Measurements from ENCODE around the gene SLC6A19.

The SLC6A19 gene

GRCh38 chr5:1216211-1216917 is 15.0 kb downstream of the SLC6A19 start:
- no peak overlapping the region for H3K4me3 ChIP-seq (ENCODE audit: low read depth, low read length)
- no peak for TF ChIP-seq CTCF (IDR thresholded peaks at IDR 0.05; ENCODE audit: low read depth, low read length)
- in situ Hi-C loops (cut with HindIII; ENCODE audit: low sequenced_read_pairs): no loop called here
- no peak for DNase-seq (ENCODE audit: low read depth, low spot score)

- no peak overlapping the region for H3K4me3 ChIP-seq (ENCODE audit: low read depth, low read length)
- no peak for DNase-seq (ENCODE audit: low read depth, low spot score)
- TF ChIP-seq CTCF (IDR thresholded peaks at IDR 0.05; ENCODE audit: low read depth, low read length): no peak
- in situ Hi-C loops (cut with HindIII; ENCODE audit: low sequenced_read_pairs): no loop called here
Observed at GRCh38 chr5:1216918-1217295, 15.5 kb downstream of the SLC6A19 start.

- DNase-seq (ENCODE audit: low read depth, low spot score): no peak
- no peak overlapping the region for H3K4me3 ChIP-seq (ENCODE audit: low read depth, low read length)
- in situ Hi-C loops (cut with HindIII; ENCODE audit: low sequenced_read_pairs): no loop called here
- no peak for TF ChIP-seq CTCF (IDR thresholded peaks at IDR 0.05; ENCODE audit: low read depth, low read length)
Observed at GRCh38 chr5:1217596-1218206, 16.3 kb downstream of the SLC6A19 start.

GRCh38 chr5:1218351-1219080 is 17.1 kb downstream of the SLC6A19 start:
- TF ChIP-seq CTCF (IDR thresholded peaks at IDR 0.05; ENCODE audit: low read depth, low read length): no peak
- in situ Hi-C loops (cut with HindIII; ENCODE audit: low sequenced_read_pairs): no loop called here
- no peak overlapping the region for H3K4me3 ChIP-seq (ENCODE audit: low read depth, low read length)
- DNase-seq (ENCODE audit: low read depth, low spot score): no peak

GRCh38 chr5:1219098-1219767 is 17.8 kb downstream of the SLC6A19 start:
- no peak overlapping the region for H3K4me3 ChIP-seq (ENCODE audit: low read depth, low read length)
- DNase-seq (ENCODE audit: low read depth, low spot score): no peak
- in situ Hi-C loops (cut with HindIII; ENCODE audit: low sequenced_read_pairs): no loop called here
- TF ChIP-seq CTCF (IDR thresholded peaks at IDR 0.05; ENCODE audit: low read depth, low read length): no peak

- DNase-seq (ENCODE audit: low read depth, low spot score): no peak
- in situ Hi-C loops (cut with HindIII; ENCODE audit: low sequenced_read_pairs): no loop called here
- no peak overlapping the region for H3K4me3 ChIP-seq (ENCODE audit: low read depth, low read length)
- no peak for TF ChIP-seq CTCF (IDR thresholded peaks at IDR 0.05; ENCODE audit: low read depth, low read length)
Observed at GRCh38 chr5:1219768-1220100, 18.3 kb downstream of the SLC6A19 start.

All from astrocyte of the spinal cord (primary cell).